GM18867 (cell line): ENCODE data around the gene DOCK10.
"Not testable (repeated sequence)": the region's sequence is repeated elsewhere in the genome, so short reads cannot be mapped to it uniquely, and the experiment has no call there.

Source experiments
- ATAC-seq: cut with Tn5 transposase; IDR thresholded peaks from one replicate; pipeline ENCODE4 v1.9.1; 2021; ENCODE audit warnings: mild to moderate bottlenecking, moderate library complexity; ENCODE audit not compliant: unreplicated experiment

DOCK10 gene

GRCh38 chr2:225041851-225042799 lies at the start of gene DOCK10:
TSS of gene DOCK10 (minus strand) at chr2:225042468. CDS start at chr2:225042374, 94 bp downstream.
- ATAC-seq, result peak; percentile 32

GRCh38 chr2:225091336-225091735 lies 49.1 kb upstream of the DOCK10 start:
- no peak for ATAC-seq

GRCh38 chr2:225090746-225091145 lies 48.5 kb upstream of the DOCK10 start:
- no peak for ATAC-seq

GRCh38 chr2:225086915-225087314 lies 44.6 kb upstream of the DOCK10 start:
- no peak for ATAC-seq

GRCh38 chr2:225086439-225086838 lies 44.2 kb upstream of the DOCK10 start:
- ATAC-seq, result no peak

GRCh38 chr2:225083276-225083675 lies 41.0 kb upstream of the DOCK10 start:
- ATAC-seq, result no peak

- ATAC-seq, result no peak
Measured at GRCh38 chr2:225076125-225076524, 33.9 kb upstream of the DOCK10 start.

- ATAC-seq, result no peak
Measured at GRCh38 chr2:225074919-225075681, 32.8 kb upstream of the DOCK10 start.

GRCh38 chr2:225074366-225074765 lies 32.1 kb upstream of the DOCK10 start:
- ATAC-seq, result no peak

- no peak for ATAC-seq
Measured at GRCh38 chr2:225073198-225073597, 30.9 kb upstream of the DOCK10 start.

GRCh38 chr2:225072444-225072843 lies 30.2 kb upstream of the DOCK10 start:
- ATAC-seq, result no peak

- no peak for ATAC-seq
Measured at GRCh38 chr2:225070811-225071210, 28.5 kb upstream of the DOCK10 start.

GRCh38 chr2:225069966-225070365 lies 27.7 kb upstream of the DOCK10 start:
- ATAC-seq, result no peak

- ATAC-seq, result no peak
Measured at GRCh38 chr2:225069477-225069876, 27.2 kb upstream of the DOCK10 start.

GRCh38 chr2:225065882-225066281 lies 23.6 kb upstream of the DOCK10 start:
- peak; percentile 60 for ATAC-seq

GRCh38 chr2:225064928-225065327 lies 22.7 kb upstream of the DOCK10 start:
- ATAC-seq, result no peak

- peak; percentile 64 for ATAC-seq
Measured at GRCh38 chr2:225064362-225064761, 22.1 kb upstream of the DOCK10 start.

GRCh38 chr2:225056330-225057073 lies 14.2 kb upstream of the DOCK10 start:
- ATAC-seq, result no peak

- no peak for ATAC-seq
Measured at GRCh38 chr2:225055714-225056113, 13.4 kb upstream of the DOCK10 start.

- peak; percentile 92 for ATAC-seq
Measured at GRCh38 chr2:225052703-225053102, 10.4 kb upstream of the DOCK10 start.

- not testable (repeated sequence) for ATAC-seq
Measured at GRCh38 chr2:225047502-225047901, 5.2 kb upstream of the DOCK10 start.
